SK-MEL-5 (cell line): ENCODE data around the gene ACAP1. TPM values are rescaled to one million over a fixed set of nuclear protein-coding genes. Genes with fewer than 3 reads are reported as not detected.

Experiments used
- DNase-seq: peaks from one replicate; pipeline ENCODE4 v3.0.0-alpha.2; 2016; ENCODE audit warnings: low read depth, low spot score
- in situ Hi-C: cut with HindIII; loops from 2 replicates; pipeline ENCODE4 v1.10.0; 2016; ENCODE audit warnings: low sequenced_read_pairs, high pct_unique_total_duplicates, low pct_unique_long_range_greater_than_20kb
- small RNA-seq, 2 experiments: library from RNA; depleted of rRNA; stranded (forward); fragments of <200 nt; gene quantifications; one replicate each; pipeline ENCODE3, GENCODE V24; 2014
- total RNA-seq: library from RNA; depleted of rRNA; stranded (reverse); fragments of >200 nt; shearing (Covaris generic); gene quantifications from 2 replicates; pipeline ENCODE4 v1.2.3, GENCODE V29; 2014; rRNA removed

The ACAP1 gene
- total RNA-seq, 1 experiment from 2014 or later, result 0.03 TPM

GRCh38 chr17:7392696-7393612 lies 56.6 kb downstream of the ACAP1 start:
- in situ Hi-C loops, result no loop called here
- no peak for DNase-seq

GRCh38 chr17:7393613-7394451 lies 57.5 kb downstream of the ACAP1 start:
- in situ Hi-C loops, result no loop called here
- peak; percentile 10 for DNase-seq

GRCh38 chr17:7394452-7395191 lies 58.3 kb downstream of the ACAP1 start, which contains the start of gene PLSCR3:
Gene PLSCR3, minus strand, starts transcription at chr17:7394525. Its CDS starts 415 bp downstream, at chr17:7394110.
- peak; percentile 82 for DNase-seq
- in situ Hi-C loops, result no loop called here

GRCh38 chr17:7396147-7396546 lies 59.8 kb downstream of the ACAP1 start:
- in situ Hi-C loops, result no loop called here

GRCh38 chr17:7398612-7399011 lies 62.3 kb downstream of the ACAP1 start:
- no peak for DNase-seq
- in situ Hi-C loops, result no loop called here

More at GRCh38 chr17:7396147-7396546, 59.8 kb downstream of the ACAP1 start:
- no peak for DNase-seq

Small RNAs within 50 kb of the gene (small RNA-seq; reads per million reads assigned to genes)
- gene AC026954.2, result 0 reads per million in 2 experiments

Other genes with a start within 250 kb of the ACAP1 start
- gene ASGR2, start 221.7 kb upstream of the ACAP1 start, total RNA-seq, result not detected in 2 replicates
- gene ASGR1, start 157.2 kb upstream of the ACAP1 start, total RNA-seq, result 0.21 and 0.56 TPM in 2 replicates
- gene DLG4, start 116.7 kb upstream of the ACAP1 start, total RNA-seq, result 3.7 and 3.9 TPM in 2 replicates
- gene ACADVL, start 116.6 kb upstream of the ACAP1 start, total RNA-seq, result 123 and 148 TPM in 2 replicates
- 86.9 and 91.5 TPM in 2 replicates for gene DVL2, start 102.0 kb upstream of the ACAP1 start, total RNA-seq
- gene PHF23, start 97.1 kb upstream of the ACAP1 start, total RNA-seq, result 69.0 and 81.3 TPM in 2 replicates
- gene GABARAP, start 94.1 kb upstream of the ACAP1 start, total RNA-seq, result 237 and 305 TPM in 2 replicates
- gene CTDNEP1, start 84.8 kb upstream of the ACAP1 start, total RNA-seq, result 26.9 and 29.2 TPM in 2 replicates
- 43.8 and 58.7 TPM in 2 replicates for gene ELP5, start 84.3 kb upstream of the ACAP1 start, total RNA-seq
- gene CLDN7, start 74.1 kb upstream of the ACAP1 start, total RNA-seq, result not detected in 2 replicates
- 0.79 and 1.1 TPM in 2 replicates for gene SLC2A4, start 54.8 kb upstream of the ACAP1 start, total RNA-seq
- 0.08 and 0.59 TPM in 2 replicates for gene YBX2, start 41.9 kb upstream of the ACAP1 start, total RNA-seq
- gene EIF5A, start 28.9 kb upstream of the ACAP1 start, total RNA-seq, result 839 and 914 TPM in 2 replicates
- gene GPS2, start 21.2 kb upstream of the ACAP1 start, total RNA-seq, result 73.7 and 74.8 TPM in 2 replicates
- 13.6 and 19.4 TPM in 2 replicates for gene NEURL4, start 7.2 kb upstream of the ACAP1 start, total RNA-seq
- gene KCTD11, start 15.6 kb downstream of the ACAP1 start, total RNA-seq, result 2.0 and 2.5 TPM in 2 replicates
- not detected in 2 replicates for gene TMEM95, start 18.6 kb downstream of the ACAP1 start, total RNA-seq
- gene TNK1, start 44.6 kb downstream of the ACAP1 start, total RNA-seq, result 0.24 TPM in 1 of 2 replicates, not detected in the other
- gene PLSCR3, start 58.0 kb downstream of the ACAP1 start, total RNA-seq, result 5.1 and 9.6 TPM in 2 replicates
- 147 and 188 TPM in 2 replicates for gene TMEM256, start 67.6 kb downstream of the ACAP1 start, total RNA-seq
- 0.55 and 1.7 TPM in 2 replicates for gene NLGN2, start 71.3 kb downstream of the ACAP1 start, total RNA-seq
- not detected in 2 replicates for gene SPEM1, start 83.8 kb downstream of the ACAP1 start, total RNA-seq
- not detected in 2 replicates for gene SPEM2, start 89.1 kb downstream of the ACAP1 start, total RNA-seq
- gene SPEM3, start 92.3 kb downstream of the ACAP1 start, total RNA-seq, result not detected in 2 replicates
- 6.8 and 7.0 TPM in 2 replicates for gene TMEM102, start 98.9 kb downstream of the ACAP1 start, total RNA-seq
- gene FGF11, start 103.0 kb downstream of the ACAP1 start, total RNA-seq, result 0.45 and 0.61 TPM in 2 replicates
- gene CHRNB1, start 108.5 kb downstream of the ACAP1 start, total RNA-seq, result 3.3 and 4.5 TPM in 2 replicates
- 14.3 and 14.6 TPM in 2 replicates for gene ZBTB4, start 143.1 kb downstream of the ACAP1 start, total RNA-seq
- not detected in 2 replicates for gene SLC35G6, start 144.9 kb downstream of the ACAP1 start, total RNA-seq
- gene POLR2A, start 147.8 kb downstream of the ACAP1 start, total RNA-seq, result 20.6 and 24.0 TPM in 2 replicates
- 0.88 and 1.2 TPM in 2 replicates for gene TNFSF12, start 212.5 kb downstream of the ACAP1 start, total RNA-seq
- gene TNFSF13, start 222.2 kb downstream of the ACAP1 start, total RNA-seq, result 0.11 TPM in 1 of 2 replicates, not detected in the other
- 103 and 113 TPM in 2 replicates for gene SENP3, start 225.4 kb downstream of the ACAP1 start, total RNA-seq
- gene CD68, start 243.1 kb downstream of the ACAP1 start, total RNA-seq, result 69.3 and 74.5 TPM in 2 replicates
- 151 and 154 TPM in 2 replicates for gene MPDU1, start 247.3 kb downstream of the ACAP1 start, total RNA-seq